NCI-H524 treated with DMSO at 0.1 percent for 48 hours (cell line): ENCODE data around the gene CXCL14.

Source experiments
- DNase-seq: peaks from one replicate; lab custom pipeline; 2025; lab: John Stamatoyannopoulos, UW

CXCL14 gene, protein sequence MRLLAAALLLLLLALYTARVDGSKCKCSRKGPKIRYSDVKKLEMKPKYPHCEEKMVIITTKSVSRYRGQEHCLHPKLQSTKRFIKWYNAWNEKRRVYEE

DNA sequence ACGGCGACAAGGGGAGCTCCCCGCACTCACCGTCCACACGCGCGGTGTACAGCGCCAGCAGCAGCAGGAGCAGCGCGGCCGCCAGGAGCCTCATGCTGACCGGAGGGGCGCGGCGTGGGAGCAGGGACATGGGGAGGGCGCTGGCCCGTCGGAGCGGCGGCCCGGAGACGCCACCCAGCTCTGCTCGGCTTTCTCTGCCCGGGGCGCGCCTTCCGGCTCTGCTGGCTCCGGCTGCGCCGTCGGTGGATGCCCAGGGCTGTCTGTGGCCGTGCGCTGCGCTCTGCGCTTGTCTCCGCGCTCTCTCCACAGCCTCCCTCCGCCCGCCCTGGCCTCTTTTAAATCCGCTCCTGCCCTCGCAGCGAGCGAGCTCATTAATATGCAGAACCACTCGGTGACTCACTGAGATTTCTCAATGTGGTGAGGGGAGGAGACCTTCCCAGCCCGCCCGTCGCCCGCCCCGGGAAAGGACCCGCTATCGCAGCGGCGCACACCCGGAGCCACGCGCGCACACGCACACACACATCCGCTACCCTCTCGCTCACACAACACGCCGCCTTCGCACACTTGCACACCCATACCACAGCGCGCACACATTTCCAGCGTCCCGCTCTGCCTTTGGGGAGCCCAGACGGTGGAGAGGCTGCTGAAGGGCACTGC is at the start of gene CXCL14:
Gene CXCL14, minus strand, starts transcription at position 307 of the 657 bp plus-strand sequence. Its CDS starts 213 bp downstream, at position 94.
- peak; percentile 7 for DNase-seq

DNA sequence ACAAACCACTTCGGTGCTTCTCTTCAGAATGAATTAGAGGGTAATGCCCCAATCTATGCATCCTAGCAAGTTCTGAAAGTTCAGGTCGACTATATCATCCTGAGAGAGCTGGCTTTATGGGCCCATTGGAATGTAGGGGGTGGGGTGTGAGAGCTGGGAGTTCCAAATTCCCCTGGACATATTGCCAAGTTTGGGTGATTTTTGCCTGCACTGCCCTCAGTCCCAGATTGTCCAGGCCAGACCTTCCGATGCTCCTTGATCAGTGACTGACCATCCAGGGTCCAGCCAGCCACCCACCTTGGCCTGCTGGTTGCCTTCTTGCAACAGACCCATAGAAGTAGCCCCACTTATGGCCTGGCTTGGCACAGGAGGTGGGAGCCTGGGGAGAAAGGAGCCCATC is 47.8 kb upstream of the CXCL14 start:
- no peak for DNase-seq

DNA sequence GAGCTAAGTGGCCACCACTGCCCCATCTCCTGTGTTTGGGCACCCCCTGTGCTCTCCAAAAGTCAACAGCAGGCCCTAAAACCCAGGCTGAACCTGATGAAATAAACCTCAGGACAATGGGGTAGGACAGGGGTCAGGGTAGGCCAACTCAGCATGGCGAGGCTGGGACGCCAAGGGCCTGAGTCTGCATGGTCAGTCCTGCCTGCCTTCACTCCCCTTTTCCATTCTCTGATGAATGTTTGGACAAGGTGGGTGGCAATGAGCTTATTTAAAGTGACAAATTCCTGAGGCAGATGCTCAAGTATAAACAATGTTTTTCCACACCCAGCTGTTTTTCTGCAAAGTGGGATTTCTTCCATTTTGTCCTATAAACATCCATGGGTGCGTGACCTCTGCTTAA is 47.2 kb upstream of the CXCL14 start:
- no peak for DNase-seq

DNA sequence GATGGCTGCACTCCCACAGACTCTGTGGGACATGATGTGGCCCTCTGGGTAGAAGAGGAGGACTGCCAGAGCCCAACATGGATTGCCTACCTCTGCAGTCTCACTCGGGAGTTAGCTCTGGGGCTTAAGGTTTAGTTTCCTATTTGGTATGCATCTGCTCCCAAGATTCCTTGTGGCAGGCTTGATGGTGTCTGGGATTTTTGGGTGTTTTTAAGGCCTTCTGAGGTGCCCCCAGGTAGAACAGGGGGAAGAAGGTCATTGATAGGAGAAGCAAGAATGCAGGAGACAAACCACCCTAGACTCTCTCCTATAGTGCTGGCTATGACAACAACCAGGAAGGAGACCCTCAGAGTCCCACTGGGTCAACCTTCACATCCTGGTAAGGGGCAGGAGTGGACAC is 46.7 kb upstream of the CXCL14 start:
- no peak for DNase-seq

DNA sequence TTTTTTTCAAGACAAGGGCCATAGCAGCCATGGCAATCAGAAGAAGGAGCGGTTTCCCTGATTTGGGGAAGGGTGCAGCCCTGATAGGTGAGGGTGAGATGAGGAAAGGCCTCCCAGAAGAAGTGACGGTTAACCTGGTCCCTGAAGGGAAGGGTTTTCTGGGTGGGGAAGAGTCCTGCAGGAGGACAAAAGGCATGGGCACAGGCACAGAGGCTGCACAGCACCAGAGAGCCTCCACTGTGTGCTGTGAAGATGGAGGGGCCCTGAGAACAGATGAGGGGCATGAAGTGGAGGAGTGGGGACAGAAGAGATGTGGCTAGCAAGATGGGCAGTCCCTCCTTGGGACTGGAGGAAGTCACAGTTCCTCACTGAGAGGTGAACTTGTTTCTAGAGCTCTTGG is 46.3 kb upstream of the CXCL14 start:
- DNase-seq, result no peak

DNA sequence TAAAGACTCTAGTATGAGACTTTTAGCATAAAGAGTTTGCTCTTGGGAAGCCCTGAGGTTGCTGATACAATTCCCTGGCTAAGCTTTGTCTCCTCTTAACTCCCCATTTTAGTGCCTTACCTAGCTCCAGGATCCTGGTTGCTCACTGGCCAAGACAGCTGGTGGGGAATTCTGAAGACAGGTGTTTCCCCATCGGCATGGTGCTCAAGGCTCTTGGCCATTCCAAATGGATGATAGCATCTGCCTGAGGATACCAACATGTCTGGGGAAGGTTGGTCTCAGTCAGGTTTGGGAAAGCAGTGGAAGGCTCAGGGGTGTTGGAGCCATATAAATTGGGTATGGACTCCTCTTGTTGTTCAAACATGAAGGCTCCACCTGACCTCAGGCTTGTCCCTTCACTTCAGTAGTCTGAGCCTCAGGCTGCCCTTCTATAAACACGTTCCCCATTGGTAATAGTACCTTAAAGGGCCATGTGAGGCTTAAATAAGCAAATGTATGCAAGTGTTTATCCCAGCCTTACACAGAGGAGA is 44.5 kb upstream of the CXCL14 start:
- no peak for DNase-seq

DNA sequence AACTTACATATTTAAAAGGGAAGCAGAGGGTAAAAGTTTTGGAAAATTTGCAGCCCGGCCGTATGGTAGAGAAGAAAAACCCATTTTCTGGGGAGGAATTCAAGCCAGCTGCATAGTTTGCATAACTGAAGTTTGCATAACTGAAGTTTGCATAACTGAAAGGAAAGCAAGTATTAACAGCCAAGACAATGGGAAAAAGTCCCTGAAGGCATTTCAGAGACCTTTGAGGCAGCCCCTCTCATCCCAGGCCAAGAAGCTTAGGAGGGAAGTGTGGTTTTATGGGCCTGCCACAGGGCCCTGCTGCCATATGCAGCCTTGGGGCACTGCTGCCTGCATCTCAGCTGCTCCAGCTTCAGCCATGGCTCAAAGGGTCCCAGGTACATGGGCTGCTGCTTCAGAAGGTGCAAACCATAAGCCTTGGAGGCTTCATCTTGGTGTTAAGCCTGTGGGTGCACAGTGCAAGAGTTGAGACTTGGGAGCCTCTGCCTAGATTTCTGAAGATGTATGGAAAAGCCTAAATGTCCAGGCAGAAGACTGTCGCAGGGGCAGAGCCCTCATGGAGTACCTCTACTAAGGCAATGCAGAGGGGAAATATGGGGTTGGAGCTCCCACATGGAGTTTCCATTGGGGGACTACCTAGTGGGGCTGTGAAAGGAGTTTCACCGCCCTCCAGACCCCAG is 36.9 kb upstream of the CXCL14 start:
- DNase-seq, result no peak

DNA sequence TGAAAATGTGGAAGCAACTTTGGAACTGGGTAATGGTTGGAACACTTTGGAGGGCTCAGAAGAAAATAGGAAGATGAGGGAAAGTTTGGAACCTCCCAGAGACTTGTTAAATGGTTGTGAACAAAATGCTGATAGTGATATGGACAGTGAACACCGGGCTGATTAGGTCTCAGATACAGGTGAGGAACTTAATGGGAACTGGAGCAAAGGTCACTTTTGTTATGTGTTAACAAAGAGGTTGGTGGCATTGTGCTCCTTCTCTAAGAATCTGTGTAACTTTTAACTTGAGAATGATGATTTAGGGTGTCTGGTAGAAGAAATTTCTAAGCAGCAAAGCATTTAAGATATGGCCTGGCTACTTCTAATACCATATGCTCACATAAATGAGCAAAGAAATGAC is 36.4 kb upstream of the CXCL14 start:
- no peak for DNase-seq

DNA sequence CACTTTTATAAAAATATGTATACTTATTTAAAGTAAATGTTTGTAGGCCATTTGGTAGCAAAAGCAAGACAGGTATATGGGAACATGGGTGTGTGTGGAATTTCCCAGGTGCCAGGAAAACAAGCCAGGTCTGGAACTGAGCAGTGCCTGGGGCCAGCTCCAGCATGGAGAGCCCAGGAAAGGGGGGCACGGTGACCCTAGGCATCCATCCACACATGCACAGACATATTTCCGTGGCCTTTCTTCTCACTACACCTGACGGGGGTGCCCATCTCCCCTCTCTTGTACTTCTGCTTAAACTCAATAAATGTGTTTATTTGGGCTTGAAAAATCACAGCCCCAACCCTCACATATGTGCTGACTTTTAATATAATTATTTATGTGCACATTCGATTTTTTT is 31.2 kb upstream of the CXCL14 start:
- DNase-seq, result no peak

DNA sequence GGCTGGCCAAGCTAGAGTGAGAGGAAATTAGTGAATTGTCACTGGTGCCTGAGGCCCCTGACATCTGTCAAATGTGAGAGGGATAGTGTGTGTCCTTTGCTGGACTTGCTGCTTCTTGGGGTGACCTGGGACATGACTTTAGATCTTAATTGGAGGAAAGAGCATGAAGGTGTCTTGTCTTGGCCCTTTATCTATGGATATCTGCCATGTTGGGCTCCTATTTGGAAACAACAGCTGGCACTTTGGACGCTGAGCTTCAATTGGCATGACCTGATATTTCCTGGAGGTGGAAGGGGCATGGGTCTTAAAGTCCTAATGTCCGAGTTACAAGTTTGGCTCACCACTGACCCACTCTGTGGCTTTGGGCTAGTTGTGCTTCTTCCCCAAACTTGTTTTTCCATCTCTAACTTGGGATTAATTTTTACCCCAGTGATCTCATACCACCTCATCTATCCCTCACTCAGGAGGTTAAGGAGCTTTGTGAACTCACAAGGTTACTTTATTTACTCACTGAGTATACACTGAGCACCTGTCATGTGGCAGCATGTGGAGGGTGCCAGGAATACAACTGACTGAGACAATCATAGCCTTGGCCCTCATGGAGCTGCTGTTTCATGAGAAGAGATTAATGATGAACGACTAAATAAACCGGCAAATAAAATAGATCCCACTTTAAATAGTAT is 30.1 kb upstream of the CXCL14 start:
- no peak for DNase-seq

DNA sequence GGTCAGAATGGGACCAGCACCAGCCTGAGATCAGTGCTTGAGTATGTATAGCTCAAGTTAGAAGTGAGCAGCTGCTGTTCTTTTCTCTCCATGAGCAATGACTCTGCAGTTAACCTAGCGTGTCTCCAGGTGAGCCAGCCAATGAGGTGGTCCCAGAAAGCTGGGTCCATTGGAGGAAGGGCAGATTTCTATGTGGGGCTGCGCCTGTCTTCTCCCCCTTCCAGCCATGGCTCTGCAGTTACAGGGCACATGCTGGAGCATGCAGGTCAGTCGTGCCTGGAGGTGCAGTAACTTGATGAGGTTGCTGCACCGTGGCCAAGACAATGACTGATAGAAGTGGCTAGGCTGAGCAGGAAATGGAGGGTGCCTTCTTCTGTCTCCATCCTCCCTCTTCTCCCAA is 29.6 kb upstream of the CXCL14 start:
- DNase-seq, result no peak

DNA sequence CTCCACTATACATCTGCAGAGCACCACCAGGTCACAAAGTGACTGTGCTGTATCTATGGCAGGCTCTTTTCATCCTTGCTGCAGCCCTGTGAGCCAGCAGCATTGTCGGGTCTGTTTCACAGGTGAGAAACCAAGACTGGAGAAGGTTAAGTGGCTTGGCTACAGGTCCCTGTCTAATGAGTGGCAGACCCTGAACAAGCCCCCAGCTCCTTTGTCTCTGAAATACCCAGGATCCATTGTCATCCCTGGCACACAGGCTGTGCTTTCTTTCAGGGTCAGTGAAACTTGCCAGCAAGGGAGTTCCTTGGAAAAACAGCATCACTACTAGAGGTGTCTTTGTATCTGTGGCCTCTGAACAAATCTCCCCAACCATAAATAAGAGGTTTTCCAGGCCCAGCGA is 27.6 kb upstream of the CXCL14 start:
- DNase-seq, result no peak

DNA sequence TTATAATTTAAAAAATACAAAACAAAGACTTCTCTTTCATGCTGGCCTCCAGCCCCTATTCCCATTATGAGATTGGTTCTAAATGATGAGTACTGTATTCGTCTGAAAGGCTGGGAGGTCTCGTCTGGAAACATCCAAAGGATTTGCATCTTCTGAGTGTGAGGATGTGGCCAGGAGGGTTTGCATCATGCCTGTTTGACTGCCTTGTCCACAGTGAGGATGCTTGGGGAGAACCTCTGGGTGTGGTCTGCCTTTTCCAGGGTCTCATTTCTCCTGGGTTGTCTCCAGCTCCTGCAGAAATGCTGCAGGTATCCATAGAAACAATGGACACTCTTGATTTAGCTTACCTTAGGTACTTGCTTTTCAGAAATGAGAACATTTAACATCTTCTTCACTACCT is 26.4 kb upstream of the CXCL14 start:
- DNase-seq, result no peak

DNA sequence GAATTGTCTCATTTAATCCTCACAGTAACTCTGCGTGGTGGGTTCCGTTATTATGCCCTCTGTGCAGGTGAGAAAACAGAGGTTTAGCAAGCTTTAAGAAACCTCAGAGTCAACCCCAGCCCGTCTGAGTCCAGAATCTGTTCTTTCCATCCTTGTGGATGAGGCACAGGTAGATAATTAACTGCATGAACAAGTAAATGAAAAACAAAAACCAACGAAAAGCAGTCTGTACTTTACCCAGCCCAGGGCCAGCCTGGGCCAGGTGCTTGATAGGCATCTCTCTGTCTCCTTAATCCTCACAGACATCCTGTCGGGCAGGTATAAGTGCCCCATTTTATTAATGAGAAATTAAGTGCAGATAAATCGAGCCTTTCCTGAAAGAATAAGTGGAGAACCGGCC is 25.3 kb upstream of the CXCL14 start:
- no peak for DNase-seq

DNA sequence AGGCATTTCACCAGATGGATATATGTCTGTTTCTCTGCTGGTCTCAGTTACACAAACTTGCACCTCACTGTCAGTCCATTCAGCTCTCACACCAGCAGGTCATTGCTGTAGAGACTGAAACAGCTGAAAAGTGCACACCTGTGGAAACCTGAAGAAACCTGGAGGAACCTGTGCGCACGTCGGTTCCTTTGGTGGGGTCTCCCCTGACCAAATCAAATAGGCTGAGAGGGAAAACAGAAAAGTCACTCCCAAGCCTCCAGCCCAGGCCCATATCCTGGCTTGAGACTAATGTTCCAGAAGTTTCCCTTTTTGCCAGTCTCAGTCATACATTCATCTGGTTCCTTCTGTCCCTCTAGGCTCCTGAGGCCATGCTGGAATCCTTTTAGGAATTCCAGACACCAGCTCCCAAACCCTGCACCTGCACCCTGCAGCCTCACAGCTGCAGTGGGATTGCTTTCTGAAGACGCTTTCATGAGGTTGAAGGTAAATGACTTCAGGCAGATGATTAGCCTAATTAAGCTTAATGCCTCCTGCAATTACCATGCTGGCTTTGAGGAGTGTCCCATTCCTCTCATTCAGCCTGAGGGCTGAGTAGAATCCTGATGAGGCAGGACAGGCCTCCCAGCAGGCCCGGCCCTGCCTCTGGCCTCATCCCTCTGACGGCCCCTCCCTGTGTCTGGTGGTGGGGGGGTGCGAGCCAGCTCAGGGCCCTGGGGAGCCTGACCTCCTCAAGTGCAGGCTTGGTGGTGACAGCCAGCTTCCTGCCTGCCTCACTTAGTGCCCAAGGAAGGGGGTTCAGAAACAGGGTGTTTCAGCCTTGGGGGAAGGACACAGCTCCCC is 24.3 kb upstream of the CXCL14 start:
- no peak for DNase-seq

DNA sequence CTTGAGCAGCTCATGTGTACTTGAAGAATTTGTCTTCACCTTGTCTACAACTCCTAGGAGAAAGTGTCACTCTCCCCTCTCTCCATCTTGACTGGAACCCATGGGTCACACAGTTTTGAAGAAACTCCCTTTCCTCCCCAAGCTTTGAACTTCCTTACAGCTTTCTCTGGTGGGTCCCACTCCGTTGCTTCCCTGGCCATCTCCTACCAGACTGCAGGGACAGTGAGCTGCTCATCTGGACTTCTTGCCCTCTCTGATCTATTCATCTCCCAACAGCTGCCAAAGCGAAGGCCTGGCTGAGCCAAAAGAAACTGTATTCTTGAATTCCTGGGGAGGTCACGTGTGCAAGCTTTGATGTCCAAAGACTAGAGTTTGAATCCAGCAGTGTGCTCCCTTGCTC is 22.7 kb upstream of the CXCL14 start:
- no peak for DNase-seq

DNA sequence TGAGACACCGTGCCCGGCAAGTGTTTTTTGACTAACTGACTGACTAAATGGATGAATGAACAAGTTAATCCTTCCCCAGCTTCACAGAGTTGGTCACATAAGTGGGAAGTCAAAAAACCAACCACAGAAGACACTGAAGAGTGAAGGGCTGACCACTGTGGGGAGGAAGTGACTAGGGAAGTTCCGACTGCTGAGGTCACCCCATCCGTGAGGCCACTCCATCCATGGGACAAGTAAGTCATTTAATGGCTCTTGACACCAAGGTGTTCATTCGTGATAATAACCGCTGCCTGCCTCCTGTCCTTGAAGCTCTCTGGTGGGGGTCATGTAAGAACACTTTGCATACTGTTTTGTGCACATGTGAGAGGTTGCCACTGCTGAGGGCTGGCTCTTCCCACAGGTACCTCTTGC is 22.2 kb upstream of the CXCL14 start:
- DNase-seq, result no peak

DNA sequence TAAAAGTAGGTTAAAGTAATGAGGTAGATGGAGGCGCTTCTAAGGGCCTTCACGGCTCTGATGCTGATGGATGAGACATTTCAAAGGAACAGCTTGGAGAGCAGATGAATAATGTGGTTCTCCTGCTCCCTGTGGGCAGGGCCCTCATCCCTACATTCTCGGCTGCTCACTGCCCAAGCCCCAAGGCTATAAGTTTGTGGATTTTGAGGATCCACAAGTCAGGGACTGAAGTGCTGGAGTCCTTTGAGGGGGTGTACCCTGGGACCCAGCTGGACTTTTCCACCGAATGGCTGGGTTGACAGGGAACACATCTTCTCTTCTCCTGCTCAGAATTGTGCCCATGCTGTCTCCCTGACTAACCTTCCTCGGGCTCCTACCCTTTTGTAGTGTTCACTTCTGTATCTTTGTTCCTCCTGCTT is 21.4 kb upstream of the CXCL14 start:
- no peak for DNase-seq

DNA sequence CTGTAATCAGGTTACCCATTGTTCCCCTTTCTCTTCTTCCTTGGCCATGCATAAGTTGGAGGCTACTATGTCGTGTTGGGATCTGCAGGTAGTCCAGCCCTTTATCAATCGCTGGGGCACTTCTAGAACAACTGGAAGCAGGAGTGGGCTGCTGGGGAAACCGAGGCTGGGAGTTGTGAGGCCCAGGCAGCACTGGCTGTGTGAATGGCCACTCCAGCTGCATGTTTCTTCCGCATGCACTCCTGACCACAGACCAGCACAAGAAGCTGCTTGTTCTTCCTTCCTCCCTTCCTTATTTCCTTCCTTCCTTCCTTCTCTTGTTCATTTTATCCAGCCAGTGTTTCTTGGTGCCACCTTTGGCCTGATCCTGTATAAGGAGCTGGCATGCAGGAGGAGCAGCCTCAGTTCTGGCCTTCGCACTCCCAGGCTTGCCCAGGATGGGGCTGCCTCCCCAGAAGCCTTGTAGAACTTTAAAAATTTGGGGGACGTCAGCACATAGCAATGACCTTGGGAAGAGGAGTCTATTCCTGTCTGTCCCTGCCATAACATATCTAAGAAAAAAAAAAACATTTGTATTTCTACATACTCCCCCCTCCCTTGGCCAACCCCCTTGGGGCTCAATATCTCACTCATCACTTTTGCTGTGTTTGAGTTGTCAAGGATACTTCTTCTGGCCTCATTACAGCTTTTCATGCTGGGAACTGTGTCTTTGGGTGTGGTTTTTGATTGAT is 20.8 kb upstream of the CXCL14 start:
- no peak for DNase-seq

DNA sequence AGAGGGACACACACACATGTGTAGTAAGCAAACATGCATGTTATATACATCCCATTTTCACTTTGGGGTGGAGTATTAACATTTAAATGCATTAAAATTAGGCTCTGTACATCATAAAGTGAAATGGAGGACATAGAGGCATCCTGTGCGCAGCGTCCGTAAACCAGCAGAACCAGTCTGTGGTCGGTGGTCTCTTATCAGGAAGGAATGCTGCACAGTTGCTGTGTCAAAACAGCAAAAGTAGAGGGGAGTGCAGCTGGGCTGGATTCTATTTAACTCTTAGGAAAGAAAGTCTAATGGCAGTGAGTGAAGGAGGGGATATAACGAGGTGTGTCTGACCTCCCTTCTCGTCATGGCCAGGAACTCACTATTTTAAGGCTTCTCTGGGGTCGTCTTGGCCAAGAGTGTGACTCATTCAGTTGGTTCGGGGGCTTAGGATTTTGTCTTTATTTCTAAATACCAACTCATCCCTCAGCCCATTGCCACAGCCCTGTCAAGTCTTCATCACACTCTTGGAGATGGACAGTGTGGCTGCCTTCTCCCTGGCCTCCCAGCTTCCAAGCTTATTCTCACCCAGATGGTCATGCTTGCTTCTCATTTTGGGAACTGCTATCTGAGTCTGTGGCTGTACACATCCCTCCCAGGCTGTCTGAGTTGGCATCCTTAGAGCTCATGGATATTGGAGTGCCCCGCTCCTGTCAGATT is 20.1 kb upstream of the CXCL14 start:
- no peak for DNase-seq

DNA sequence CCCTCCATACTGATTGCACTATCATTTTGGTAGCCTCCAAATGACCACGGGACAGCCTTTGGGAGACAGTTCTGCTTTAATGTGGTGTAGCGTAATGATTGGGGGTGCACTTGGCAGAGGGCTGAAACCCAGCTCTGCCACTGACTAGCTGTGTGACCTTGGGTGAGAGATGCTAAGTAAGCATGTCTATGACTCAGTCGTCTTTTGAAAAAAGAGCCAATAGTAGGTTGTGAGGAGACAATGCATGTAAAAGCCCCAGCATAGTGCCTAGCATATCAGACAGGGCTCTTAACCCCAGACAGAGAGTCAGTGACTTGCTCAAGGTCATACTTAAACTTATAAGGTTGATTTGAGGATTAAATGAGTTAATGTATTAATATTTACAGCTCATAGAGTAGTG is 18.0 kb upstream of the CXCL14 start:
- no peak for DNase-seq
